ENCODE measurements around the gene INTS3. TPM values are rescaled to one million over a fixed set of nuclear protein-coding genes. Genes with fewer than 3 reads are reported as not detected.

The INTS3 gene
- total and polyA plus RNA-seq, 9 of the 15 experiments (the other 6 are each of a cell fraction or from before 2014, with no cell fraction given), result 6.3 to 24.1 (median 14.3) TPM

- TF ChIP-seq ZNF431 (CRISPR knock-in tag; IDR thresholded peaks at IDR 0.05) (no peak), ZFX (CRISPR knock-in tag; IDR thresholded peaks at IDR 0.05) (peak; percentile 73), ZNF41 (CRISPR knock-in tag; conservative IDR thresholded peaks at IDR 0.05) (no peak), MBD2 (IDR thresholded peaks at IDR 0.05; ENCODE audit: borderline replicate concordance, low read depth) (no peak; the same call in 1 of the 2 replicates), SAFB (IDR thresholded peaks at IDR 0.05; ENCODE audit: borderline replicate concordance, low read depth, low read length) (no peak), RBM34 (IDR thresholded peaks at IDR 0.05; ENCODE audit: borderline replicate concordance, insufficient read depth, low read length) (no peak), HCFC1 (IDR thresholded peaks at IDR 0.05; ENCODE audit: low read depth, low read length) (peak; percentile 17), CHD1 (IDR thresholded peaks at IDR 0.05; ENCODE audit: low read length) (no peak), ZNF140 (CRISPR knock-in tag; IDR thresholded peaks at IDR 0.05) (no peak), MECOM (CRISPR knock-in tag; IDR thresholded peaks at IDR 0.05) (no peak), ZNF197 (CRISPR knock-in tag; IDR thresholded peaks at IDR 0.05; ENCODE audit: low read depth) (no peak), SMAD4 (CRISPR knock-in tag; conservative IDR thresholded peaks at IDR 0.05) (peak; percentile 92), FOXA3 (CRISPR knock-in tag; conservative IDR thresholded peaks at IDR 0.05 in 1 of 2, IDR thresholded peaks at IDR 0.05 in 1 of 2) (no peak), SREBF2 (CRISPR knock-in tag; IDR thresholded peaks at IDR 0.05) (no peak), CBFA2T2 (conservative IDR thresholded peaks at IDR 0.05) (no peak), CREB1 (IDR thresholded peaks at IDR 0.05) (no peak), CREB1 (CRISPR knock-in tag; IDR thresholded peaks at IDR 0.05) (no peak), CTCFL (IDR thresholded peaks at IDR 0.05; ENCODE audit: borderline replicate concordance, insufficient read depth, low read depth, low read length, poor library complexity, severe bottlenecking) (no peak), ZC3H11A (IDR thresholded peaks at IDR 0.05; ENCODE audit: low read depth, low read length) (no peak), THAP7 (CRISPR knock-in tag; IDR thresholded peaks at IDR 0.05) (no peak), ZNF584 (CRISPR knock-in tag; IDR thresholded peaks at IDR 0.05; ENCODE audit: low read depth) (peak; percentile 69; the same call in 1 of the 2 replicates), BRD4 (IDR thresholded peaks at IDR 0.05) (no peak), CC2D1A (IDR thresholded peaks at IDR 0.05) (no peak), HMG20A (CRISPR knock-in tag; conservative IDR thresholded peaks at IDR 0.05) (no peak), SOX6 (IDR thresholded peaks at IDR 0.05) (peak; percentile 56), MYBL2 (IDR thresholded peaks at IDR 0.05; ENCODE audit: low read depth) (no peak), MYBL2 (CRISPR knock-in tag; IDR thresholded peaks at IDR 0.05; ENCODE audit: borderline replicate concordance) (no peak)
These were observed 30.4 kb upstream of the INTS3 start (continued) for GRCh38 chr1:153697191-153698019.

Data from K562 (cell line).